ENCODE data around the gene ZNF423. TPM values are rescaled to one million over a fixed set of nuclear protein-coding genes. Genes with fewer than 3 reads are reported as not detected.

Gene ZNF423
- total RNA-seq, 2 experiments from 2014 or later: not detected

GRCh38 chr16:49622421-49623402 lies 233.2 kb downstream of the ZNF423 start:
- POLR2A ChIA-PET: no interaction called here
- CTCF ChIA-PET: interaction anchor here (0.6 kb wide), 1 partner anchor 292 kb away, joined by 3 read pairs; no protein-coding TSS in a partner anchor

- POLR2A ChIA-PET: no interaction called here
Observed at GRCh38 chr16:49622084-49622390, 233.9 kb downstream of the ZNF423 start.

GRCh38 chr16:49621241-49622083 lies 234.4 kb downstream of the ZNF423 start:
- ChIA-PET CTCF (no interaction called here), POLR2A (no interaction called here)

More at GRCh38 chr16:49622084-49622390, 233.9 kb downstream of the ZNF423 start:
- CTCF ChIA-PET: no interaction called here

- CTCF ChIA-PET: no interaction called here
- POLR2A ChIA-PET: no interaction called here
Observed at GRCh38 chr16:49620869-49621240, 235.1 kb downstream of the ZNF423 start.

- ChIA-PET POLR2A (no interaction called here), CTCF (no interaction called here)
Observed at GRCh38 chr16:49620158-49620868, 235.6 kb downstream of the ZNF423 start.

GRCh38 chr16:49619811-49620157 lies 236.1 kb downstream of the ZNF423 start:
- ChIA-PET POLR2A (no interaction called here), CTCF (no interaction called here)

GRCh38 chr16:49618955-49619354 lies 237.0 kb downstream of the ZNF423 start:
- CTCF ChIA-PET: no interaction called here

GRCh38 chr16:49617710-49618330 lies 238.1 kb downstream of the ZNF423 start:
- ChIA-PET POLR2A (no interaction called here), CTCF (no interaction called here)

More at GRCh38 chr16:49618955-49619354, 237.0 kb downstream of the ZNF423 start:
- POLR2A ChIA-PET: no interaction called here

- CTCF ChIA-PET: no interaction called here
Observed at GRCh38 chr16:49617016-49617629, 238.8 kb downstream of the ZNF423 start.

GRCh38 chr16:49615576-49615975 lies 240.3 kb downstream of the ZNF423 start:
- POLR2A ChIA-PET: no interaction called here
- CTCF ChIA-PET: interaction anchor here (0.5 kb wide), 1 partner anchor 378 kb away, joined by 4 read pairs; no protein-coding TSS in a partner anchor

More at GRCh38 chr16:49617016-49617629, 238.8 kb downstream of the ZNF423 start:
- POLR2A ChIA-PET: no interaction called here

- CTCF ChIA-PET: no interaction called here
Observed at GRCh38 chr16:49610983-49611382, 244.9 kb downstream of the ZNF423 start.

GRCh38 chr16:49608779-49609178 lies 247.1 kb downstream of the ZNF423 start:
- CTCF ChIA-PET: no interaction called here

More at GRCh38 chr16:49610983-49611382, 244.9 kb downstream of the ZNF423 start:
- POLR2A ChIA-PET: no interaction called here

GRCh38 chr16:49608098-49608497 lies 247.8 kb downstream of the ZNF423 start:
- ChIA-PET CTCF (no interaction called here), POLR2A (no interaction called here)

More at GRCh38 chr16:49608779-49609178, 247.1 kb downstream of the ZNF423 start:
- POLR2A ChIA-PET: no interaction called here

GRCh38 chr16:49605536-49606254 lies 250.2 kb downstream of the ZNF423 start:
- CTCF ChIA-PET: no interaction called here
- POLR2A ChIA-PET: no interaction called here

- POLR2A ChIA-PET: no interaction called here
- CTCF ChIA-PET: no interaction called here
Observed at GRCh38 chr16:49604602-49605001, 251.3 kb downstream of the ZNF423 start.

- ChIA-PET POLR2A (no interaction called here), CTCF (no interaction called here)
Observed at GRCh38 chr16:49603956-49604355, 252.0 kb downstream of the ZNF423 start.

GRCh38 chr16:49602976-49603310 lies 253.0 kb downstream of the ZNF423 start:
- CTCF ChIA-PET: no interaction called here
- POLR2A ChIA-PET: no interaction called here

- POLR2A ChIA-PET: no interaction called here
- CTCF ChIA-PET: no interaction called here
Observed at GRCh38 chr16:49602201-49602975, 253.5 kb downstream of the ZNF423 start.
